HUDEP-2 (cell line): ENCODE measurements around the gene DNAJC6.

Source experiments
- DNase-seq, 76 experiments: peaks; one replicate each; lab custom pipeline; 2025; ENCODE audit not compliant: unreplicated experiment in 76 of 76; lab: John Stamatoyannopoulos, UW

Gene DNAJC6

GRCh38 chr1:65309304-65310077 lies at the start of gene DNAJC6:
Gene DNAJC6, plus strand, starts transcription at chr1:65309543. Its CDS starts 203 bp downstream, at chr1:65309746.
- DNase-seq = peak in 72 of 76 experiments; percentile 16 to 87 (median 71)

GRCh38 chr1:65259816-65260215 lies 49.5 kb upstream of the DNAJC6 start:
- no peak for DNase-seq

- peak in 28 of 76 experiments; percentile 16 to 65 (median 30) for DNase-seq
Measured at GRCh38 chr1:65260851-65261473, 48.4 kb upstream of the DNAJC6 start.

- DNase-seq = no peak
Measured at GRCh38 chr1:65263286-65263685, 46.1 kb upstream of the DNAJC6 start.

GRCh38 chr1:65264197-65264929 lies 45.0 kb upstream of the DNAJC6 start:
- peak in 13 of 76 experiments; percentile 13 to 41 (median 21) for DNase-seq

GRCh38 chr1:65265296-65265650 lies 44.1 kb upstream of the DNAJC6 start:
- no peak for DNase-seq

GRCh38 chr1:65265651-65266351 lies 43.5 kb upstream of the DNAJC6 start:
- peak in 53 of 76 experiments; percentile 14 to 66 (median 42) for DNase-seq

GRCh38 chr1:65266476-65266875 lies 42.9 kb upstream of the DNAJC6 start:
- no peak for DNase-seq

- no peak for DNase-seq
Measured at GRCh38 chr1:65267271-65267670, 42.1 kb upstream of the DNAJC6 start.

GRCh38 chr1:65267683-65268082 lies 41.7 kb upstream of the DNAJC6 start:
- peak in 11 of 76 experiments; percentile 12 to 32 (median 21) for DNase-seq

- no peak for DNase-seq
Measured at GRCh38 chr1:65269612-65270011, 39.7 kb upstream of the DNAJC6 start.

GRCh38 chr1:65276197-65276939 lies 33.0 kb upstream of the DNAJC6 start:
- DNase-seq = peak in 1 of 76 experiments; percentile 16

GRCh38 chr1:65277605-65278347 lies 31.6 kb upstream of the DNAJC6 start:
- peak in 71 of 76 experiments; percentile 12 to 87 (median 56) for DNase-seq

- DNase-seq = no peak
Measured at GRCh38 chr1:65278376-65279069, 30.8 kb upstream of the DNAJC6 start.

- DNase-seq = no peak
Measured at GRCh38 chr1:65279070-65279779, 30.1 kb upstream of the DNAJC6 start.

GRCh38 chr1:65281846-65282245 lies 27.5 kb upstream of the DNAJC6 start:
- DNase-seq = no peak

GRCh38 chr1:65284229-65284628 lies 25.1 kb upstream of the DNAJC6 start:
- DNase-seq = no peak

GRCh38 chr1:65289449-65289848 lies 19.9 kb upstream of the DNAJC6 start:
- DNase-seq = no peak
